Endothelial cell of umbilical vein (primary cell): ENCODE data around the gene GRM4. TPM values are rescaled to one million over a fixed set of nuclear protein-coding genes. Genes with fewer than 3 reads are reported as not detected.

Experiments used
- BruUV-seq: library from RNA; stranded (reverse); fragments of 400-500 nt; replicated peaks from 2 replicates; lab custom pipeline; 2021; lab: Mats Ljungman, UMichigan
- CTCF ChIA-PET: fragments of 300-600, 350-600 bp; sonication (Branson Sonifier 250); formaldehyde crosslinking; loops from one replicate; lab custom pipeline; 2021; ENCODE audit warnings: antibody characterized with exemption, inconsistent platforms; lab: Charles Lee
- POLR2A ChIA-PET: fragments of 300-600, 350-600 bp; sonication (Branson Sonifier 250); formaldehyde crosslinking; loops from one replicate; lab custom pipeline; 2021; ENCODE audit warnings: antibody characterized with exemption, inconsistent platforms; lab: Charles Lee
- DNase-seq: peaks from one replicate; pipeline ENCODE4 v3.0.0-alpha.2; 2011; ENCODE audit warnings: low read depth, low spot score
- FAIRE-seq: peaks from 2 replicates; lab custom pipeline; 2011; peaks lifted over from hg19 to GRCh38; lab: Jason Lieb, UNC
- H2AFZ ChIP-seq: 2 replicates; pipeline ENCODE4 v1.6.0; 2012; ENCODE audit warnings: low read depth, low read length, control low read depth, inconsistent platforms
- H3K27ac ChIP-seq: 2 replicates; pipeline ENCODE4 v1.5.1; 2011; ENCODE audit warnings: low read depth, mild to moderate bottlenecking, control low read depth, low read length, moderate library complexity; ENCODE audit not compliant: insufficient read depth
- H3K27me3 ChIP-seq, 2 experiments: 2 replicates each; pipeline versions ENCODE4 v1.6.0 to v1.6.1; 2011; ENCODE audit warnings: low read length in 2 of 2, mixed read lengths in 1 of 2; ENCODE audit not compliant: control insufficient read depth in 2 of 2, insufficient read depth in 2 of 2
- H3K36me3 ChIP-seq, 2 experiments: 2 replicates in 1 of 2; 3 replicates in 1 of 2; pipeline ENCODE4 v1.5.1; 2011; ENCODE audit warnings: low read length in 2 of 2, mild to moderate bottlenecking in 1 of 2, moderate library complexity in 1 of 2; ENCODE audit not compliant: control insufficient read depth in 2 of 2, insufficient read depth in 2 of 2; ENCODE audit errors: extremely low read depth in 1 of 2
- H3K4me1 ChIP-seq: 3 replicates; pipeline ENCODE4 v1.5.1; 2011; ENCODE audit warnings: mild to moderate bottlenecking, low read length; ENCODE audit not compliant: control insufficient read depth, insufficient read depth; ENCODE audit errors: extremely low read depth
- H3K4me2 ChIP-seq: 2 replicates; pipeline ENCODE4 v1.6.1; 2011; ENCODE audit warnings: low read length, control low read depth, mixed read lengths; ENCODE audit not compliant: insufficient read depth
- H3K4me3 ChIP-seq, 3 experiments: fragments of 200-600 bp in 1 of 3; sonication (generic), shearing (Covaris generic) in 1 of 3; replicated peaks in 1 of 3; 2 replicates each; pipeline ENCODE4 v1.5.1; 2011 to 2016; ENCODE audit warnings: control low read depth in 3 of 3, low read length in 3 of 3, mild to moderate bottlenecking in 2 of 3, inconsistent platforms in 1 of 3, low read depth in 1 of 3, moderate library complexity in 1 of 3; ENCODE audit not compliant: insufficient read depth in 1 of 3
- H3K79me2 ChIP-seq: 2 replicates; pipeline ENCODE4 v1.6.0; 2012; ENCODE audit warnings: low read length, inconsistent platforms; ENCODE audit not compliant: control insufficient read depth, insufficient read depth
- H3K9ac ChIP-seq: replicated peaks from 2 replicates; pipeline ENCODE3; 2011; ENCODE audit warnings: low read length, control low read depth; ENCODE audit not compliant: insufficient read depth; ENCODE audit errors: extremely low read depth
- H3K9me1 ChIP-seq: replicated peaks from 3 replicates; pipeline ENCODE4 v1.6.0; 2011; ENCODE audit warnings: mild to moderate bottlenecking, low read length; ENCODE audit not compliant: control insufficient read depth, insufficient read depth; ENCODE audit errors: extremely low read depth
- H3K9me3 ChIP-seq: replicated peaks from 2 replicates; pipeline ENCODE4 v1.5.1; 2012; ENCODE audit warnings: low read length, inconsistent platforms; ENCODE audit not compliant: control insufficient read depth, insufficient read depth
- H4K20me1 ChIP-seq: replicated peaks from 2 replicates; pipeline ENCODE3; 2011; ENCODE audit warnings: mild to moderate bottlenecking, low read length; ENCODE audit not compliant: control insufficient read depth, insufficient read depth; ENCODE audit errors: extremely low read depth
- CTCF ChIP-seq, 2 donors: IDR thresholded peaks; 1 replicate in 1 of 2; 2 replicates in 1 of 2; pipeline ENCODE4 v1.5.1; 2011; ENCODE audit warnings: low read length in 2 of 2, mild to moderate bottlenecking in 2 of 2, moderate library complexity in 2 of 2, control low read depth in 1 of 2, inconsistent platforms in 1 of 2, low read depth in 1 of 2; ENCODE audit not compliant: insufficient read depth in 1 of 2; ENCODE audit errors: extremely low read depth in 1 of 2
- EZH2 ChIP-seq: IDR thresholded peaks from 2 replicates; pipeline ENCODE4 v1.6.1; 2012; ENCODE audit warnings: borderline replicate concordance, low read depth, mild to moderate bottlenecking, moderate library complexity, low read length, inconsistent platforms; ENCODE audit not compliant: severe bottlenecking
- FOS ChIP-seq: IDR thresholded peaks from 2 replicates; pipeline ENCODE4 v1.6.1; 2011; ENCODE audit warnings: mild to moderate bottlenecking, low read length, moderate library complexity, borderline replicate concordance; ENCODE audit not compliant: insufficient read depth
- GATA2 ChIP-seq: IDR thresholded peaks from 2 replicates; pipeline ENCODE4 v1.7.0; 2011; ENCODE audit warnings: low read depth, mild to moderate bottlenecking, moderate library complexity, mixed read lengths, low read length; ENCODE audit not compliant: insufficient read length, insufficient read depth
- JUN ChIP-seq: IDR thresholded peaks from 2 replicates; pipeline ENCODE4 v1.6.1; 2011; ENCODE audit warnings: borderline replicate concordance, low read depth; ENCODE audit not compliant: insufficient read length, insufficient read depth
- MAX ChIP-seq: IDR thresholded peaks from 2 replicates; pipeline ENCODE4 v1.6.1; 2011; ENCODE audit not compliant: insufficient read depth, insufficient read length
- MYC ChIP-seq: IDR thresholded peaks from one replicate; pipeline ENCODE4 v1.6.1; 2011; ENCODE audit warnings: mild to moderate bottlenecking, low read depth, low read length
- POLR2A ChIP-seq: IDR thresholded peaks from 2 replicates; pipeline ENCODE4 v1.6.1; 2012; ENCODE audit warnings: low read depth, mild to moderate bottlenecking, control low read depth, low read length
- POLR2AphosphoS5 ChIP-seq: IDR thresholded peaks from 2 replicates; pipeline ENCODE4 v1.6.1; 2012; ENCODE audit warnings: low read depth, mild to moderate bottlenecking, control low read depth, low read length, moderate library complexity; ENCODE audit not compliant: insufficient read depth
- dilution Hi-C: fragments of 300-500 bp; cut with MboI; formaldehyde crosslinking; loops from one replicate; pipeline ENCODE4 v1.15.0; 2019; ENCODE audit warnings: low sequenced_read_pairs; ENCODE audit not compliant: extremely low pct_ligation_motif_present
- intact Hi-C: fragments of 100-400 bp; cut with micrococcal nuclease; formaldehyde crosslinking; loops from one replicate; pipeline ENCODE4 v1.10.0; 2022
- polyA plus RNA-seq, 4 experiments: library from polyadenylated mRNA; depleted of rRNA in 3 of 4; stranded (reverse) in 3 of 4; unstranded in 1 of 4; fragments of >200 nt; gene quantifications; 2 replicates each; pipeline versions ENCODE4 v1.2.1 to v1.2.3, GENCODE V29; 2011 to 2012; ENCODE audit warnings: missing spikeins in 1 of 4
- total RNA-seq: library from RNA; stranded (reverse); gene quantifications from 2 replicates; pipeline ENCODE4 v1.2.3, GENCODE V29; 2021

GRM4 gene
- total and polyA plus RNA-seq, 2 donors (not counting 3 experiments of a cell fraction or from before 2014, with no cell fraction given) = 0.03 TPM; not detected in 1

- H3K4me3 ChIP-seq = no peak overlapping the region
- peaks cover 0 to 4% of the 10 kb centered on the region in 2 experiments for H3K27me3 ChIP-seq
- no peak for FAIRE-seq
- H4K20me1 ChIP-seq = no peaks in the 10 kb centered on the region
- no peaks in the 10 kb centered on the region for H3K4me1 ChIP-seq
- H3K27ac ChIP-seq = no peak overlapping the region
- no peak overlapping the region for H2AFZ ChIP-seq
- no peaks in the 10 kb centered on the region for H3K36me3 ChIP-seq
- CTCF ChIA-PET = no interaction called here
- dilution Hi-C loops = no loop called here
- no peaks in the 10 kb centered on the region for H3K9me3 ChIP-seq
- no peak overlapping the region for H3K9ac ChIP-seq
- TF ChIP-seq MAX (no peak), CTCF (IDR thresholded peaks at IDR 0.05; ENCODE audit: extremely low read depth in 1 of 2, insufficient read depth in 1 of 2, low read depth in 1 of 2, low read length in 2 of 2) (no peak), MYC (no peak), POLR2A (no peak), GATA2 (no peak), EZH2 (no peak), POLR2AphosphoS5 (no peak), JUN (no peak), FOS (no peak)
- no TSS peak for BruUV-seq
- no peak for DNase-seq
- no peaks in the 10 kb centered on the region for H3K79me2 ChIP-seq
- no peaks in the 10 kb centered on the region for H3K9me1 ChIP-seq
- POLR2A ChIA-PET = interaction anchor here (0.6 kb wide), 1 partner anchor 224 kb away, joined by 4 read pairs; no protein-coding TSS in a partner anchor
- intact Hi-C loops = no loop called here
- H3K4me2 ChIP-seq = no peak overlapping the region
These were observed 162.0 kb downstream of the GRM4 start for GRCh38 chr6:33983721-33984465.
